K562 (cell line): Measurements from ENCODE around the gene LHX3. TPM values are rescaled to one million over a fixed set of nuclear protein-coding genes. Genes with fewer than 3 reads are reported as not detected.

Experiments used
- CREB3 ChIP-seq: fragments of 450-650 bp; conservative IDR thresholded peaks from 2 replicates; pipeline ENCODE4 v1.6.1; 2016; ENCODE audit warnings: missing genetic modification characterization, low read depth, mild to moderate bottlenecking, missing compliant biosample characterization, moderate library complexity
- CREB5 ChIP-seq: fragments of 250-450 bp; sonication (Bioruptor Pico); IDR thresholded peaks from 2 replicates; pipeline ENCODE4 v1.5.0; 2020; ENCODE audit warnings: mild to moderate bottlenecking
- EZH2 ChIP-seq: IDR thresholded peaks from 2 replicates; pipeline ENCODE4 v1.6.1; 2012; ENCODE audit warnings: low read depth, mild to moderate bottlenecking, inconsistent platforms, low read length, borderline replicate concordance
- FOXO4 ChIP-seq: fragments of 450-650 bp; formaldehyde crosslinking; IDR thresholded peaks from 2 replicates; pipeline ENCODE4 v1.4.0; 2020; ENCODE audit warnings: mild to moderate bottlenecking, moderate library complexity
- HINFP ChIP-seq: fragments of 450-650 bp; conservative IDR thresholded peaks from 2 replicates; pipeline ENCODE4 v1.6.1; 2016; ENCODE audit warnings: missing genetic modification characterization, low read depth, mild to moderate bottlenecking, control low read depth, missing compliant biosample characterization
- KAT2B ChIP-seq: IDR thresholded peaks from one replicate; pipeline ENCODE4 v1.6.1; 2012; ENCODE audit warnings: low read depth, mild to moderate bottlenecking, control low read depth, inconsistent platforms, low read length, moderate library complexity
- KLF1 ChIP-seq: fragments of 450-650 bp; IDR thresholded peaks from 2 replicates; pipeline ENCODE4 v1.6.1; 2016; ENCODE audit warnings: missing genetic modification characterization, missing compliant biosample characterization
- MED1 ChIP-seq: sonication (generic); formaldehyde crosslinking; IDR thresholded peaks from 2 replicates; pipeline ENCODE4 v1.8.1; 2023; ENCODE audit warnings: missing genetic modification reagents, borderline replicate concordance
- POLR2H ChIP-seq: IDR thresholded peaks from 2 replicates; pipeline ENCODE4 v1.6.1; 2016; ENCODE audit warnings: missing genetic modification characterization, low read depth, mild to moderate bottlenecking, control low read depth, missing compliant biosample characterization, moderate library complexity
- RBM17 ChIP-seq: fragments of 200-400 bp; formaldehyde crosslinking; IDR thresholded peaks from 2 replicates; pipeline ENCODE4 v1.6.1; 2017; ENCODE audit warnings: low read depth, mild to moderate bottlenecking, low read length, borderline replicate concordance
- SMARCC2 ChIP-seq: fragments of 450-650 bp; IDR thresholded peaks from 2 replicates; pipeline ENCODE4 v1.6.1; 2017; ENCODE audit warnings: antibody characterized with exemption, moderate library complexity, mild to moderate bottlenecking, low read depth
- SNRNP70 ChIP-seq: fragments of 200-400 bp; formaldehyde crosslinking; optimal IDR thresholded peaks from 2 replicates; pipeline ENCODE3; 2017; ENCODE audit warnings: low read depth, low read length
- ZC3H4 ChIP-seq: sonication (generic); formaldehyde crosslinking; IDR thresholded peaks from 2 replicates; pipeline ENCODE4 v1.9.0; 2021; ENCODE audit warnings: missing genetic modification reagents, borderline replicate concordance
- polyA plus RNA-seq, 8 experiments: library from polyadenylated mRNA; depleted of rRNA in 4 of 8; stranded (reverse) in 5 of 8; unstranded in 3 of 8; fragments of >200 nt; fragmentation: Nextera tagmentation in 2 of 8; fragmentation: Illumina TruSeq in 1 of 8; extraction: Ambion mirVana in 2 of 8; extraction: Trizol in 1 of 8; gene quantifications; 2 replicates each; pipeline versions ENCODE4 v1.2.1 to v1.2.3, GENCODE V29; 2011 to 2014; ENCODE audit warnings: inconsistent platforms in 1 of 8, missing spikeins in 1 of 8
- total RNA-seq, 7 experiments: library from RNA; depleted of rRNA in 6 of 7; stranded (reverse); fragments of >200 nt in 6 of 7; fragmentation: Illumina TruSeq in 2 of 7; extraction: Trizol in 2 of 7; gene quantifications; 2 replicates each; pipeline versions ENCODE4 v1.2.1 to v1.2.3, GENCODE V29; 2011 to 2021; ENCODE audit warnings: low replicate concordance in 1 of 7
- TF ChIP-seq, protein P1 (sequence below): fragments of 450-650 bp; IDR thresholded peaks from 2 replicates; pipeline ENCODE4 v1.7.1; 2018; ENCODE audit warnings: mild to moderate bottlenecking, low read depth; ENCODE audit not compliant: partially characterized antibody

Gene LHX3
- total and polyA plus RNA-seq, 9 of the 15 experiments (the other 6 are each of a cell fraction or from before 2014, with no cell fraction given): 0.09 TPM; not detected in 8

DNA sequence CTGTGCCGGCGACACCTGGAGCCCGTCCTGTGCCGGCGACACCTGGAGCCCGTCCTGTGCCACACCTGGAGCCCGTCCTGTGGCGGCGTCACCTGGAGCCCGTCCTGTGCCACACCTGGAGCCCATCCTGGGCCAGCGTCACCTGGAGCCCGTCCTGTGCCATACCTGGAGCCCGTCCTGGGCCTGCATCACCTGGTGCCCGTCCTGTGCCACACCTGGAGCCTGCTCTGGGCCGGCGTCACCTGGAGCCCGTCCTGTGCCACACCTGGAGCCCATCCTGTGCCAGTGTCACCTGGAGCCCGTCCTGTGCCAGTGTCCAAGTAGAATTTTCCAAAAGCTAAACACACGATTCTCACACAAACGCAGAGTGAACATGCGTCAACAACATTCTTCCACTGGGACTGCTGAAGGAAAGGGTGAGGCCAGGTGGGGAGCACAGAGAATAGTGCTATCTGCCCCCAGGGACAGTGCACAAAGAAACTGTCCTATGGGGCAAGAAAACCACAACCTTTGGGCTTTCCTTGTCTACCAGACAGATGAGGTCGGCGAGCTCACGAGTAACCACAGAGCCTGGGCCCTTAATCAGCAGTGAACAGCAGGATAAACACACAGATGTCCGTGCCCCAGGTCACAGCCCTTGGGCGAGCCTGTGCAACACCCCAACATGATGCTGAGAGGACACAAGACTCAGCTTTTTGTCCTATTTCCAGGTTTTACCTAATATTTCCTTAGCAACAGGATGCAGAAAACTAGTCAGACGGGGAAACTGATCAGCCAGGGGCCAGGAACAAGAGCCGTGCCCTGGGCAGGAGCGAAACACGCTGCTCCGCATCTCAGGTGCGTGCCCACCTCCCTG is 32.8 kb upstream of the LHX3 start (continued):
- TF ChIP-seq HINFP (tag) (no peak), ZC3H4 (CRISPR knock-in tag) (no peak), SMARCC2 (no peak; the same call in 1 of the 2 replicates), KLF1 (tag) (no peak), POLR2H (tag) (no peak), FOXO4 (CRISPR knock-in tag) (no peak), EZH2 (no peak), CREB3 (tag) (no peak), SNRNP70 (no peak), KAT2B (no peak), CREB5 (CRISPR knock-in tag) (no peak), RBM17 (no peak), MED1 (CRISPR knock-in tag) (no peak)
- TF ChIP-seq, protein P1, sequence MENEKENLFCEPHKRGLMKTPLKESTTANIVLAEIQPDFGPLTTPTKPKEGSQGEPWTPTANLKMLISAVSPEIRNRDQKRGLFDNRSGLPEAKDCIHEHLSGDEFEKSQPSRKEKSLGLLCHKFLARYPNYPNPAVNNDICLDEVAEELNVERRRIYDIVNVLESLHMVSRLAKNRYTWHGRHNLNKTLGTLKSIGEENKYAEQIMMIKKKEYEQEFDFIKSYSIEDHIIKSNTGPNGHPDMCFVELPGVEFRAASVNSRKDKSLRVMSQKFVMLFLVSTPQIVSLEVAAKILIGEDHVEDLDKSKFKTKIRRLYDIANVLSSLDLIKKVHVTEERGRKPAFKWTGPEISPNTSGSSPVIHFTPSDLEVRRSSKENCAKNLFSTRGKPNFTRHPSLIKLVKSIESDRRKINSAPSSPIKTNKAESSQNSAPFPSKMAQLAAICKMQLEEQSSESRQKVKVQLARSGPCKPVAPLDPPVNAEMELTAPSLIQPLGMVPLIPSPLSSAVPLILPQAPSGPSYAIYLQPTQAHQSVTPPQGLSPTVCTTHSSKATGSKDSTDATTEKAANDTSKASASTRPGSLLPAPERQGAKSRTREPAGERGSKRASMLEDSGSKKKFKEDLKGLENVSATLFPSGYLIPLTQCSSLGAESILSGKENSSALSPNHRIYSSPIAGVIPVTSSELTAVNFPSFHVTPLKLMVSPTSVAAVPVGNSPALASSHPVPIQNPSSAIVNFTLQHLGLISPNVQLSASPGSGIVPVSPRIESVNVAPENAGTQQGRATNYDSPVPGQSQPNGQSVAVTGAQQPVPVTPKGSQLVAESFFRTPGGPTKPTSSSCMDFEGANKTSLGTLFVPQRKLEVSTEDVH: no peak
